GM12865 (cell line): Measurements from ENCODE around the gene CTRB1.

Experiments used
- DNase-seq: peaks from one replicate; pipeline ENCODE4 v3.0.0; 2010; ENCODE audit warnings: low read depth
- H3K4me3 ChIP-seq: 2 replicates; pipeline ENCODE4 v1.5.1; 2011; ENCODE audit warnings: mild to moderate bottlenecking, low read depth, low read length, control low read depth
- TF ChIP-seq, protein P1 (sequence below): IDR thresholded peaks from 2 replicates; pipeline ENCODE4 v1.5.1; 2011; ENCODE audit warnings: low read length, control low read depth, low read depth, inconsistent platforms; ENCODE audit not compliant: insufficient read depth; ENCODE audit errors: missing control alignments

The CTRB1 gene

DNA sequence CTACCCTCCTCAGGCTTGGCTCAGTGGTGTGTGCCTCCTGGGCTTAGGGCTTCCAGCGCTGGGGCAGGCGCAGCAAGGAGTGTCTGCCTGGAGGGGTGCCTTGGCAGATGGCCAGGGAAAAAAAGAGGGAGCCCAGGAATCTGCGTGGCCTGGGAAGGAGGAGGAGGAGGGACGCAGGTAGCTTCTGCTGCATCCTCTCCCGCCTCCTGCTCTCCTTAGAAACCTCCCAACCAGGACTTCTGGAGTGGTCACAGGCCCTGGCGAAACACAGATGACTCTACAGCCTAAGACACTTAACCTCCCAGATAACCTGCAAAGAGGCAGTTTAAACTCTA is 40.0 kb downstream of the CTRB1 start:
- DNase-seq: no peak
- H3K4me3 ChIP-seq: no peak overlapping the region
- TF ChIP-seq, protein P1, sequence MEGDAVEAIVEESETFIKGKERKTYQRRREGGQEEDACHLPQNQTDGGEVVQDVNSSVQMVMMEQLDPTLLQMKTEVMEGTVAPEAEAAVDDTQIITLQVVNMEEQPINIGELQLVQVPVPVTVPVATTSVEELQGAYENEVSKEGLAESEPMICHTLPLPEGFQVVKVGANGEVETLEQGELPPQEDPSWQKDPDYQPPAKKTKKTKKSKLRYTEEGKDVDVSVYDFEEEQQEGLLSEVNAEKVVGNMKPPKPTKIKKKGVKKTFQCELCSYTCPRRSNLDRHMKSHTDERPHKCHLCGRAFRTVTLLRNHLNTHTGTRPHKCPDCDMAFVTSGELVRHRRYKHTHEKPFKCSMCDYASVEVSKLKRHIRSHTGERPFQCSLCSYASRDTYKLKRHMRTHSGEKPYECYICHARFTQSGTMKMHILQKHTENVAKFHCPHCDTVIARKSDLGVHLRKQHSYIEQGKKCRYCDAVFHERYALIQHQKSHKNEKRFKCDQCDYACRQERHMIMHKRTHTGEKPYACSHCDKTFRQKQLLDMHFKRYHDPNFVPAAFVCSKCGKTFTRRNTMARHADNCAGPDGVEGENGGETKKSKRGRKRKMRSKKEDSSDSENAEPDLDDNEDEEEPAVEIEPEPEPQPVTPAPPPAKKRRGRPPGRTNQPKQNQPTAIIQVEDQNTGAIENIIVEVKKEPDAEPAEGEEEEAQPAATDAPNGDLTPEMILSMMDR: no peak

DNA sequence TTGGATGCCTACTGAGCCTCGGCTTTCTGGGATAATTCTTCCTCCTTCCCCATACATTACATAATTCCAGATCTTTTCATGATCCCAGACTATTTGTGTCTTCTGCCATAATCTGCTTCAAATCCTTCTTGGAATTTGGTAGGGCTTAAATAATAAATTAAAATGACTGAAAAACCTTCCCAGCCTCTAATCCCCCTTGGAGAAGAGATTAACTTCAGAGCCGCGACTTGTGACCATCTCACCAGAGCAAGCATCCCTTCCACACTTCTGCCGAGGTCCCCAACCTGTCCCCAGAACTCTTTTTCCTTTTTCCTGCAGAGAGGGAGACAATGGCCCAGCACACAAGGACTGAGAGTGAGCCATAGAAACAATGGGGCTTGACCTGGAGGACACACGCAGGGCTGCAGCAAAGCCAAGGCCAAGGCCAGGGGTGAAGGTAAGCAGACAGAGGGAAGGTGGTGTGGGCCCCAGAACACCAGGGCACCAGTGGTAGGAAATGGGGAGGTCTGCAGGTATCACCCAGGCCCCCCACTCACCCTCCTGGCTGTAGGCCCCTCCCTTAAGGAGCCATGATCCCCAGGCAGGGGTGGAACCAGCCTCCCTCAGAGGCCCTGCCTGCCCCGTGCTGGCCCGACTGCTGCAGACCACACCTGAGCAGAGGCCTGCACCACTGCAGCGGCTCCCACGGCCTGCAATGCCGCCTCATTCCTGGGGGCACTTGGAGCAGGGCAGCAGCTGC is 42.2 kb downstream of the CTRB1 start:
- TF ChIP-seq, protein P1: no peak
- no peak for DNase-seq
- no peak overlapping the region for H3K4me3 ChIP-seq

DNA sequence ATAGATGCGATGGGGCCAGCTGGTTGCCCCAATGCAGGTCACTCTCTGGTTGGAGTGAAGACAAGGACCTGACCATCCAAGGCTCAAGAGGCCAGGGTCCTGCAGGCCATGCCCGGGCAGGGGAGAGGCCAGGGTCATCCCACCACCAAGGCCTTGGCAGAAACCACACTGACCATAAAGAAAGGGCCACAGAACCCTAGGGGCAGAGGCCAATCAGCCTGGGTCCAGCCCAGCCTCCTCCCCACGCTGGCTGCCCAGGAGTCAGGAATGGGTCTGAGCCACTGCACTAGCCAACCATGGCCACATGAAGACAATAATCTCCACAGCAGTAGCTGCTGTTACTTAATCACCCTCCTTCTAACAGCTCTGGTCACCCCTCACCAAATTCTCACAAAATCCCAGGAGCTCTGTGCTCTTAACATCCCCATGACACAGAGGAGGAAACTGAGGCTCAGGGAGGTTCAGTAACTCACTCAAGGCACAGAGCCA is 42.8 kb downstream of the CTRB1 start:
- DNase-seq: no peak
- H3K4me3 ChIP-seq: no peak overlapping the region
- TF ChIP-seq, protein P1: no peak

DNA sequence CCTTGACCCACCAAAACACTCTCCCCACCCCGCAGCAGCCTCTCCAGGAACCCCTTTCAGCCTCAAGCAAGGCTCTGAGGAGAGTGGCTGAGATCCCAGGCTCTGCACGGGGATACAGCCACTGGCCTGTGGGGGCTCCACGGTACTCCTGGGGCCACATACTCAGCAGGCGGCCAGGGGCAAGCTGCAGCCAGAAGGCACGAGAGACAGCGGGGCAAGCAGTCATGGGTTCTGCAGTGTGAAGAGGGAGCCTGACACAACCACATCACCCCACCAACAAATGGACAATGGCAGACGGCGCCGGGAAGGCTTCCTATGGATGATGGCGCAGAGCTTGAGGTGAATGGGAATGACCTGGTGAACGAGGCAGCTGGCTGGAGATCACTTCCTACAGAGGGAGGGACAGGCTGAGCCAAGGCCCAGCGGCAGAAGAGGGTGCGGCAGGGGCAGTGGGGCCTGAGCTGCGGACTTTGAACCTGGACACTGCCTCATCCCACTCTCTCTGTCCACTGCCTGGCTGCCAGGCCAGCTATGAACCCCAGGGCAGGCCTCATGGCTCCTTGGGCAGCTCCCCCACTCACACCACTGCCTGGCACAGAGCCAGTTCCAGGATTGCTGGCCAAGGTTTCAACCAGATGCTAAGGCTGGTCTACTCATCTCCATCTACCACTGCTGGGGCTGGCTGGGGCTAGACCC is 43.5 kb downstream of the CTRB1 start:
- TF ChIP-seq, protein P1: no peak
- H3K4me3 ChIP-seq: no peak overlapping the region
- DNase-seq: no peak

DNA sequence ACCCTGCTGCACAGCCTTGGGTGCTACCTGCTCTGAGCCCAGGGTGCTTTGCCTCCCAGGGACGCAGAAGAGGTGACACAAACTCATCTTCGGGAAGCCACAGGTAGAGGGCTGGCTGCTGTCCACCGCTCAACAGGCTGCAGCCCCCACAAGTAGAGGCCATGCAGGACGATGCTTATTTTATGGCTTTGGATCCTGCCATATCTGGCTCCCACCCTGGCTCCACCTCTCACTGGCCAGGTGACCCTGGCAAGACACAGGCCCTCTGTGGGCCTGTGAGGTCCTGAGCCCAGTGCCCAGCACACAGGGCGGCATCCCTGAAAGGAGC is 44.0 kb downstream of the CTRB1 start:
- TF ChIP-seq, protein P1: no peak
- H3K4me3 ChIP-seq: no peak overlapping the region
- DNase-seq: no peak

DNA sequence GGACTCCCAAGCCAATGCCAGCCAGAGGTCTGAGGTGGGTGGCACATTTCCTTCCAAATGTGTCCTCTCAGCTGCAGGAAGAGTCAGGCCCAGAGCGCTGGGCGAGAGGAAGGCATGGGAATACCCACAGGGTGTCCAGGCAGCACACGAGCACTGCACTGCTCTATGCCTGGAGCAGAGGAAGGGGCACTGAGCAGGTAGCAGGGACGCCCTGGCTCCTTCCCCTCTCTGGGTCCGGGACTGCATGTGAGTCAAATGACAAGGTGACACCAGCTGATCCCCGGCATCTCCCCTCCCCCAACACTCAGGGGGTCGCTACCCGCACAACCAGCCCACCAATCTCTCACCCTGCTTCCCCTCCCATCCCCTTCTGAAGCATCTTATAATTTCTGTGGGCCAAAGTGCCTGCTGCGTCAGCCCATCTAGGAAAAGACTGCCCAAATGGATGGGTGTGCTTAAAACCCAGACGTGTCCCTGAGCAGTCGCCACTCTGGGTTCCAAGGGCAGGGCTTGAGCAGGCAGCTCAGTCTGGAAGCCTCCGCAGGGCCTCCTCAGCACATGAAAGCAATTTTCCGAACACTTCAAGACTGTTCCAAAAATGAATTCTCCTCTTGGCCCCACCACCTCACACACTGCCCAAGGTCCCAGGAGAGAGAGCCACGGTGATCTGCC is 44.6 kb downstream of the CTRB1 start:
- no peak for DNase-seq
- no peak overlapping the region for H3K4me3 ChIP-seq
- TF ChIP-seq, protein P1: no peak
